Activated CD8-positive, alpha-beta memory T cell treated with anti-CD3 and anti-CD28 coated beads for 4 hours (primary cell): ENCODE measurements around the gene FAM156A.
"Not testable (repeated sequence)": the region's sequence is repeated elsewhere in the genome, so short reads cannot be mapped to it uniquely, and the experiment has no call there.

Experiments used
- DNase-seq, 2 donors: peaks; one replicate each; pipeline ENCODE4 v3.0.0-alpha.2; 2020; ENCODE audit warnings: low read depth in 2 of 2

FAM156A gene

DNA sequence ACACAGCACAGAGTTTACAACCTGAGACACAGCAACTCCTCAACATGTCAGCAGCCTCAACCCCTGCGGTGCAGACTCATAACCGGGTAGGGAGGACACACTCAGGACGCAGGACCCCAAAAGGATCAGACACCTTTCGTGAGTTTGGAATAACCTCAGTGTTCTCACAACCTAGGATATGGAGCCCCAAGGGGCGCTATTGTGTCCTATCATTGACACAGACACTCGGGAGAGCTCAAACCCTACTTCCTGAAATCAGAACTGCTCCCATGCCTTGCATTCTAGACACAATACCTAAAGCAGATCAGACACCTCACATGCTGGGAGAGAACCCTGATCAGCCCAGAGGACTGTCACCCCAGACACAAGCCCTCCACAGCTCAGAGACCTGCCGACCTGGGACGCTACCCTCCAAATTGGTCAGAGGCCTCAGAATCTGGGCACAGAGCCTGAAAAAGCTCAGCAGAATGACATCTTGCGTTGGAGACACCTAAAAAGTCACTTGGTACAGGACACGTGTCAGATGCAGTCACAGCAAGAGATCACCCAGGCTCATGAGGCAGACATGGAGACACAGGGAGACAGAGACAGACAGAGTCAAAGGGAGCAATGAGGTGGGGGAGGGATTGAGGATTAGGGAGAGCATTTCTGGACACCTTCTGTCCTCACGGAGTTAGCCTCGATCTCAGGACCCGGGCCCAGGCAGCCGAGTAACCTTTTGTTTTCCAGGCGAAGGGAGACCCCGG lies 8.8 kb upstream of the FAM156A start:
- not testable (repeated sequence) for DNase-seq

GRCh38 chrX:52958961-52959360 lies 643 bp upstream of the FAM156A start:
- DNase-seq: not testable (repeated sequence)

DNA sequence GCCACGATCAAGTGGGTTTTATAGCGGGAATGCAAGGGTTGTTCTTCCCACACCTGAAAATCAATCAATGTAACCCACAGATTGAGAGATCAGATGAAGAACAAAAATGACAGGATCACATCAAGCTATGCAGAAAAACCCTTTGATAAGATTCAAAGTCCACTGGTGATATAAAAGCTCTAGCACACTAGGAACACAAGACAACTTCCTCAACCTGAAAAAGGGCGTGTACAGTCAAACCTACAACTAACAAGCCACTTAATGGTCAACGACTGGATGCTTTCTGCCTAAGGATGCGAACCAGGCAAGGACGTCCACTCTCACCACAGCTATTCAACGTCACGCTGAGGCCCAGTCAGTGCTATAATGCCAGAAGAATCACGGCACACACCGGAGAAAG lies 8.4 kb downstream of the FAM156A start:
- DNase-seq: not testable (repeated sequence)

- not testable (repeated sequence) for DNase-seq
Measured at GRCh38 chrX:52949325-52949724, 9.0 kb downstream of the FAM156A start.

GRCh38 chrX:52948265-52948664 lies 10.1 kb downstream of the FAM156A start:
- DNase-seq: not testable (repeated sequence)

DNA sequence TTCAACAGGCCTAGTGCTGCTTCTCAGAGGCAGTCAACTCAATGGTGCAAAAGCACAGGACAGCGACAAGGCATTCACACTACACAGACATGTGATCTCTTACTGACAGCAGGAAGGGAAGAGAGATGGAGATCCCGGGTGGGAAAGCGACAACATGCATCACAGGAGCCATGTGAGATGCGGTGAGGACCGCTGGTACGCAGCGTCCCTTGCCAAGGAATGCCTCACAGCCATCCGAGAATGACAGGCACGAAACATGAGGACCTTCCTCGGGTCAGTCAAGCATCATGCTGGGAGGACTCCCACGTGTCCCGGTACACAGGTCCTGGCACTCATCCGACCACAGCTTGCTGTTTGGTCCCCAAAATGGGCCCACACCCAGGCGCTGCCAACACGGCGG lies 10.8 kb downstream of the FAM156A start:
- DNase-seq: not testable (repeated sequence)

GRCh38 chrX:52945838-52946494 lies 12.4 kb downstream of the FAM156A start:
- DNase-seq: not testable (repeated sequence)

DNA sequence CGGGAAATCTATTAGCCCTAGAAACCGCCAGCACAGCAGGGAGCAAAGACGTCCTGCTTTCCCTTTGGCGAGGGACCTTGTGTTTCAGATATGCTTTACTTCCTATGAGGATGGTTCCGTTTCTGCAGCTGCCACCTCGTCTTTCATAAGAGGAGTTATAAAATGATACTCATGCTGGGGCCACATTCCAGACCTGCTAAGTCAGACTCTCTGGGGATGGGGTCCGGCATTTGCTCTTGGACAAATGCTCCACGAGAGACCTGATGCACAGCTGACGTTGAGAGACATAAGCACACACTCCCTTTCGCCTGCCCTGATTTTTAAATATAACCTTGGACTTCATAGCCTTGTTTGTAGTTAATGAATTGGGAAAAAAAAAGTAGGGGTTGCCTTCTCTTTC lies 16.6 kb downstream of the FAM156A start:
- not testable (repeated sequence) for DNase-seq

GRCh38 chrX:52940704-52941103 lies 17.6 kb downstream of the FAM156A start:
- DNase-seq: not testable (repeated sequence)

DNA sequence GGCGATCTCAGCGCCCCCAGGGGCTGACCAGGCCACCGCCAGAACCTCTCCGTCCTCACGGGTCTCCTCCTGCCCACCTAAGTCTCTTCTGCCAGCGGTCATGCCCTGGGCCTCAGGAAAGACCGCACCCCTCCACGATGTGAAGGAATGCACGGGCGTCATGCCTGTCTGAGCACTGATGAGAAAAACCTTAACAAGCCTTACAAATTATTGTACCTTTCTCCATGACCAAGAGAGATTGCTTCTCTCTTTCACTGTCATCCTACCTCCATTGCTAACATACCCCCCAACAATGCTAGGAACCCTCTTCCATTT lies 22.9 kb downstream of the FAM156A start:
- not testable (repeated sequence) for DNase-seq

DNA sequence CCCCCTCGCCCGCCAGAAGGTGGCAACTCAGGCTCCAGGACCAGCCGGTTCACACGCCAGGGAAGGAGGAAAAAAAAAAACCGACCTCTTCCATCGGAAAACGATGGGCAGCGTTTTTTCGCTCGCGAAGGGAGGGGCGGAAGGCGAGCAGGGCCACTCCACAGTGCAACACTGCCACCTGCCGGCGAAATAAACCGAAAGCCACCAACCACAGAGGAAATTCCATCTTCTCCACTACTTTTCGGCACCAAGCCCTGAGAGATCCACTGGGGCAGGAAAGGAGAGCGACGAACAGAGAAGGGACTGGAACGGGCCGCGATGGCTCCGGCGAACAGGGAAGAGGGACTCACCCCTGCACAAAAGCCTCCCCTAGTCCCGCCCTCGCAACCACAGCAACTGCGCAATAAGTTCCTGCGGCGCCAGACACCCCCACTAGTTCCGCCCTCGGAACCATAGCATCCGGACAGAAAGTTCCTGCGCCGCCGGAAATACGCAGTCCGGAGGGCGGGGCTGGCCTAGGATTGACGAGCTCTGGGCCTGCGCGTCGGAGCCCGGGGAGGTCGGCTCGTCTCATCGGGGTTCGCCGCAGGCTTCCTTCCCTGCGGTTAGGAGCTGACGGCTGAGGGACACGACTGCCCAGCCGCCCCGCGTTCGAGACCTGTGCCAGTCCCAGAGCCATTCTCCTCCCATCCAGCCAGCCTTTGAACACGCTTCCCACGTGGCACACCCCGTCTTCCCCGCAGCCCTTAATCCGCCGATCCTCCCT lies 23.4 kb downstream of the FAM156A start:
- peak; percentile 83 to 91 for DNase-seq

DNA sequence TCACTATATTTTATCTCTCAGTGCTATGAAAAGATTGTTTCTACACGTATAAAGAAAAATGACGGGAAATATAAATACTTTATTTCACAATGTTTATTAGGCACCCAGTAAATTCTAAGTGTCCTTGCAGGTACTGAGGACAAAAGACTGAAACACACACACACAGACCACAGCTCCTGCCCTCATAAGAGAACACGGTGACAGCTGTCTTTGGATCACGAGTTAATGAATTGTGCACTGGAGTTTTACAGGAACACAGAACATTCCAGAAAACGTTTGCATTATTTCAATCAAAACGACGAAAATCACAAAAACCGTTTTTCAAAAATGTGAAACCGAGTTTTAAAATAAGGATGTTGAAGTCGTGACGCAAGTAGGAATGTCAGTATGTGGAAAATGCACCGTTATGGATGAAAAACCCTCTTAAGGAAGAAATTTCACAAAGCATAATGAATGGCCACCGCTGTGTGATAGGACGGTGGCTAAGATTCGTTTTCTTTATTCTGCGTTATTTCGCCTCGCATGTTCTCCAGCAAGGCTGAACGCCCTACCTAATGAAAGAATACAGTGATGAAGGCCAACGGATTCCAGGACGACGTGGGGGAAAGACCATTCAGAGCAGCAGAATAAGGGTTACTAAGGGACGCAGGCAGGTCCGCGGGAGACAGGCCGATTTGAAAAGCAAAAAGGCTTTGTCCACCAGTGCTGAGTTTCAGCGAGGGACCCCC lies 24.2 kb downstream of the FAM156A start:
- DNase-seq: no peak

DNA sequence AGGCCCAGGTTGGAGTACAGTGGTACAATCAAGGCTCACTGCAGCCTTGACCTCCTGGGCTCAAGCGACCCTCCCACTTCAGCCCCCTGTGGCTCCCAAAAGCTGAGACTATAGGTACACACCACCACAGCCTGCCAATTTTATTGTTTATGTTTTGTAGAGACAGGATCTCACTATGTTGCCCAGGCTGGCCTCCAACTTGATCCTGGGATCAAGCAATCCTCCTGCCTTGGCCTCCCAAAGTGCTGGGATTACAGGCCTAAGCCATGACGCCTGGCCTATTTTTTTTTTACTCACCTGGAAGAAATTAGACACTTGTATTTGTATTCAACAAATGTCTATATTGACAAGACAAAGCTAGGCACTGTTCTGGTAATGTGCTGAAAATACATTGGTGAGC lies 25.1 kb downstream of the FAM156A start:
- DNase-seq: no peak

- not testable (repeated sequence) for DNase-seq
Measured at GRCh38 chrX:52930214-52930613, 28.1 kb downstream of the FAM156A start.

DNA sequence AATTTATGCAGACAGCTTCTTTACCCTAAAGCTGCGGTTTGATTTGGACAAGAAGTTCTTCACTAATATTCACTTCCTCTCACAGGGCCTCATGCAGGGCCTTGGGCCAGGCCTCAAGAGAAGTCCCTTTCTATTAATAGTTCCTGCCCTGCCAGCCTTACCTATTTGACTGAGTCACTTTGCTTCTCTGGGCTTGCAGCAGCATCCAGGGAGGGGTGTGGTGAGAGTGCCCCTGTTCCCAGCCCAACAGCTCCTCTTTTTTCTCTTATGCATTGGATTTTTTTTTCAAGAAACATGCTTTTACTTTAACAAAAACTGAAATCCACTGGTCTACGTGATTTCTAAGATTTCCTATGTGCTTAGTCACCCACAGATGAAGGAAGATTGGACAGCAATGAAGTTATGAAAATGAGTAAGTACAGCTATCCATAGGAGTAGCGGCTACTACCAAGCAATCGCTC lies 34.5 kb downstream of the FAM156A start:
- DNase-seq: no peak

DNA sequence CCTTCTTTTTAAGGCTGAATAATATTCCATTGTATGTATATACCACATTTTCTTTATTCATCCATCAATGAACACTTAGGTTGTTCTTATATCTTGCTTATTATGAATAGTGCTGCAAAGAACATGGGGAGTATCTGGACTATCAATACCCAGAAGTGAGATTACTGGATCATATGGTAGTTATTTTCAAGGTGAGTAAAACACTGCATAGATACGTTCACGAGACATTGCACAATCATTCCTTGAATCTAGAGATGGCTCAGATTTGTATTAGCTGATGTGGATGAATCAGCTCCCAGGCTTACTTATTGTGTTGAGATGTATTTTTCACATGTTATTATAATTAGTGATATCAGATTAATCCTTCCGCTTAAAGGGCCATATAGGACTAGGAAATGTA lies 43.6 kb downstream of the FAM156A start:
- not testable (repeated sequence) for DNase-seq

DNA sequence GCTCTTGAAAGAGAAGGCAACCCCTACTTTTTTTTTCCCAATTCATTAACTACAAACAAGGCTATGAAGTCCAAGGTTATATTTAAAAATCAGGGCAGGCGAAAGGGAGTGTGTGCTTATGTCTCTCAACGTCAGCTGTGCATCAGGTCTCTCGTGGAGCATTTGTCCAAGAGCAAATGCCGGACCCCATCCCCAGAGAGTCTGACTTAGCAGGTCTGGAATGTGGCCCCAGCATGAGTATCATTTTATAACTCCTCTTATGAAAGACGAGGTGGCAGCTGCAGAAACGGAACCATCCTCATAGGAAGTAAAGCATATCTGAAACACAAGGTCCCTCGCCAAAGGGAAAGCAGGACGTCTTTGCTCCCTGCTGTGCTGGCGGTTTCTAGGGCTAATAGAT lies 44.6 kb downstream of the FAM156A start:
- not testable (repeated sequence) for DNase-seq

- not testable (repeated sequence) for DNase-seq
Measured at GRCh38 chrX:52909313-52909969, 48.9 kb downstream of the FAM156A start.

- DNase-seq: not testable (repeated sequence)
Measured at GRCh38 chrX:52907900-52908299, 50.4 kb downstream of the FAM156A start.

DNA sequence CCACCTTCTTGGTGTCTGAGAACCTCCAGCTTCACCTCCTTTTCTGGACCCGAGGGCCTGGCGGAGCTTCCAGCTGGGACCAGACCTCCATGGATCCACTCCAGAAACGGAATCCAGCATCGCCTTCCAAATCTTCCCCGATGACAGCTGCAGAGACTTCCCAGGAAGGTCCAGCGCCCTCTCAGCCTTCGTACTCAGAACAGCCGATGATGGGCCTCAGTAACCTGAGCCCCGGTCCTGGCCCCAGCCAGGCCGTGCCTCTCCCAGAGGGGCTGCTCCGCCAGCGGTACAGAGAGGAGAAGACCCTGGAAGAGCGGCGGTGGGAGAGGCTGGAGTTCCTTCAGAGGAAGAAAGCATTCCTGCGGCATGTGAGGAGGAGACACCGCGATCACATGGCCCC lies 51.2 kb downstream of the FAM156A start:
- not testable (repeated sequence) for DNase-seq

DNA sequence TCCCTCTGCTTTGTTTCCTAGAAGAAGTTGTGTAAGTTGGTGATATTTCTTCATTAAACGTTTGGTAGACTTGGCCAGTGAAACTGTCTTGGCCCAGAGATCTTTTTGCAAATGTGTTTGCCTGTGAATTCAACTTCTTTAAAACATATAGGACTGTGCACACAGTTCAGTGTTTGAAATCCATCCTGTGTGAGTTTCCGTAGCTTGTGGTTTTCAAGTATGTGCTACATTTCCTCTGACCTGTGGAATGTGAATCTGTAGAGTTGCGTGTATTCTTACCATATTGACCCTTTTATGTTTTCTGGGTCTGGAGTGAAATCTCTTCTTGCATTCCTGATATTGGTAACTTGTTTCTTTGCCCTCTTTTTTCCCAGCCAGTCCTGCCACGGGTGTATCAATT lies 52.2 kb downstream of the FAM156A start:
- not testable (repeated sequence) for DNase-seq
